ENCODE results near the gene VPS26B. TPM values are rescaled to one million over a fixed set of nuclear protein-coding genes. Genes with fewer than 3 reads are reported as not detected.

VPS26B gene
- total and polyA plus RNA-seq, 9 of the 15 experiments (the other 6 are each of a cell fraction or from before 2014, with no cell fraction given), result 3.5 to 43.3 (median 27.4) TPM

GRCh38 chr11:134223836-134224709, at the start of gene VPS26B, which contains the start of gene NCAPD3 (continued):
- TF ChIP-seq NR2F6 (CRISPR knock-in tag; IDR thresholded peaks at IDR 0.05) (0 out of 2 replicates have a peak, but pooled peaks have one; percentile 45), ELF4 (CRISPR knock-in tag; IDR thresholded peaks at IDR 0.05) (no peak), ZNF395 (CRISPR knock-in tag; IDR thresholded peaks at IDR 0.05) (no peak), HDAC2 (IDR thresholded peaks at IDR 0.05) (peak; percentile 93), ZFP1 (CRISPR knock-in tag; IDR thresholded peaks at IDR 0.05) (no peak), ZNF384 (IDR thresholded peaks at IDR 0.05; ENCODE audit: low read depth, low read length) (no peak), CHD2 (IDR thresholded peaks at IDR 0.05; ENCODE audit: low read depth, low read length) (peak; percentile 78), ZNF668 (CRISPR knock-in tag; IDR thresholded peaks at IDR 0.05) (no peak), PRMT5 (CRISPR knock-in tag; IDR thresholded peaks at IDR 0.05) (no peak), ZNF444 (CRISPR knock-in tag; IDR thresholded peaks at IDR 0.05) (peak; percentile 80), SIN3B (IDR thresholded peaks at IDR 0.05; ENCODE audit: low read depth) (peak; percentile 55; the same call in 1 of the 2 replicates), ATF6 (CRISPR knock-in tag; IDR thresholded peaks at IDR 0.05) (peak; percentile 57; the same call in 1 of the 2 replicates), NFIC (IDR thresholded peaks at IDR 0.05) (peak; percentile 35; the same call in 1 of the 2 replicates), RBBP5 (IDR thresholded peaks at IDR 0.05; ENCODE audit: borderline replicate concordance, insufficient read depth, low read length, poor library complexity, severe bottlenecking) (peak; percentile 35), ARNT (IDR thresholded peaks at IDR 0.05) (0 out of 4 replicates have a peak, but pooled peaks have one; percentile 48 to 55), POU5F1 (IDR thresholded peaks at IDR 0.05; ENCODE audit: borderline replicate concordance, low read depth, low read length, partially characterized antibody) (peak; percentile 83), ETV1 (tag; conservative IDR thresholded peaks at IDR 0.05; ENCODE audit: low read depth) (peak; percentile 72), NR2C1 (IDR thresholded peaks at IDR 0.05) (peak; percentile 86), NR2C1 (tag; IDR thresholded peaks at IDR 0.05) (peak; percentile 87), MTA2 (IDR thresholded peaks at IDR 0.05; ENCODE audit: low read depth) (no peak), ESRRA (IDR thresholded peaks at IDR 0.05; ENCODE audit: borderline replicate concordance, low read depth) (no peak)
- TF ChIP-seq, protein P1, sequence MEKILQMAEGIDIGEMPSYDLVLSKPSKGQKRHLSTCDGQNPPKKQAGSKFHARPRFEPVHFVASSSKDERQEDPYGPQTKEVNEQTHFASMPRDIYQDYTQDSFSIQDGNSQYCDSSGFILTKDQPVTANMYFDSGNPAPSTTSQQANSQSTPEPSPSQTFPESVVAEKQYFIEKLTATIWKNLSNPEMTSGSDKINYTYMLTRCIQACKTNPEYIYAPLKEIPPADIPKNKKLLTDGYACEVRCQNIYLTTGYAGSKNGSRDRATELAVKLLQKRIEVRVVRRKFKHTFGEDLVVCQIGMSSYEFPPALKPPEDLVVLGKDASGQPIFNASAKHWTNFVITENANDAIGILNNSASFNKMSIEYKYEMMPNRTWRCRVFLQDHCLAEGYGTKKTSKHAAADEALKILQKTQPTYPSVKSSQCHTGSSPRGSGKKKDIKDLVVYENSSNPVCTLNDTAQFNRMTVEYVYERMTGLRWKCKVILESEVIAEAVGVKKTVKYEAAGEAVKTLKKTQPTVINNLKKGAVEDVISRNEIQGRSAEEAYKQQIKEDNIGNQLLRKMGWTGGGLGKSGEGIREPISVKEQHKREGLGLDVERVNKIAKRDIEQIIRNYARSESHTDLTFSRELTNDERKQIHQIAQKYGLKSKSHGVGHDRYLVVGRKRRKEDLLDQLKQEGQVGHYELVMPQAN (IDR thresholded peaks at IDR 0.05; ENCODE audit: borderline replicate concordance), result peak; percentile 97

Data from K562 (cell line).